Adrenal gland (tissue), 5 donors: ENCODE data around the gene TSPAN4.

Experiments
- CTCF ChIP-seq, 6 experiments: fragments of 450-650 bp in 4 of 6; fragments of 200-600 bp in 2 of 6; sonication (generic) in 1 of 6; IDR thresholded peaks; 1 replicate in 5 of 6; 2 replicates in 1 of 6; pipeline versions ENCODE4 v1.5.1 to v1.8.0; 2016 to 2021; ENCODE audit warnings: antibody characterized with exemption in 6 of 6, mild to moderate bottlenecking in 2 of 6, moderate library complexity in 1 of 6
- POLR2A ChIP-seq, 2 donors: fragments of 450-650 bp; IDR thresholded peaks; one replicate each; pipeline ENCODE4 v1.6.1; 2017; ENCODE audit warnings: antibody characterized with exemption in 2 of 2, mild to moderate bottlenecking in 2 of 2, moderate library complexity in 1 of 2
- donor health status: DM: no; HTN: no; CAD: no.

GRCh38 chr11:845872-846495 is 3.3 kb downstream of the TSPAN4 start:
- no peak for TF ChIP-seq CTCF (IDR thresholded peaks at IDR 0.05)
- TF ChIP-seq POLR2A (IDR thresholded peaks at IDR 0.05) = no peak
